SH-SY5Y (cell line): ENCODE data around the gene ULK4.

Experiments used
- GATA2 ChIP-seq: IDR thresholded peaks from 2 replicates; pipeline ENCODE4 v1.6.1; 2011; ENCODE audit warnings: mild to moderate bottlenecking, low read depth, low read length
- GATA3 ChIP-seq: IDR thresholded peaks from 2 replicates; pipeline ENCODE4 v1.6.1; 2011; ENCODE audit warnings: low read depth, mild to moderate bottlenecking, low read length, moderate library complexity

Gene ULK4

DNA sequence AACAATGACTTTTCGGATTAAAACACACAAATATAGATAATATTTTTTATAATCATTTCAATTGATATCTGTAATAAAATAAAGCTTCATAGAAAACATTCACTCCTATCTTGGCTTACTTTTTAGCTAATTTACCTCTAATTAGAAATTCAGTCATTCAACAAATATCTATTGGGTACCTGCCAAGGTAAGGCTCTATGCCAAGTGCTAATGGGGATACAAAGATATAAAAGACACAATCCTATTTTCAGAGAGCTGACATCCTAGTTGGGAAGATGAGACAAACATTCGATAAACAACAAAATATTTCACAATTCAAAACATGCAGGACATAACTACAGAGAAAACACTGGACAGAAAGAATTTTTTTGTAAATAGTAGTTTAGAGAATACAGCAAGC lies 63.3 kb downstream of the ULK4 start:
- TF ChIP-seq GATA2 (no peak), GATA3 (no peak)

DNA sequence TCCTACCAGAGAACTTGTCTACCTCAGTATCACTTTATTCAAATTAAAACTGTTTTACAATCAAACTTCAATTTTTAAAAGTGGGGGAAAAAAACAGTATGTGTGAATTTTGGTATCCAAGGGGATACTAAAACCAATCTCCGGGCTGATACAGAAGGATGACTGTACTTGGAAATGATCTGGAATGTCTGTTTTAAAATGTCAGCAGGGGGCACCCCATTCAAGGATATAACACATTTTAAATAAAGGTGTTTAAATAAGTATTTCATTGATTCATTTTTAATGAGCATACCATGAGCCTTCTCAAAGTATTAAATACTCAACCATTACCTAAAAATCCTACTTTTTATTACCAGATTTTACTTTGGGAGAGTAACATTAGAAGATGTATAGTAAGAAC lies 67.9 kb downstream of the ULK4 start:
- TF ChIP-seq GATA2 (no peak), GATA3 (no peak)

GRCh38 chr3:41888368-41889076 lies 73.4 kb downstream of the ULK4 start:
- TF ChIP-seq GATA3: no peak
- no peak for TF ChIP-seq GATA2

- no peak for TF ChIP-seq GATA2
- TF ChIP-seq GATA3: no peak
Measured at GRCh38 chr3:41882956-41883355, 78.9 kb downstream of the ULK4 start.

DNA sequence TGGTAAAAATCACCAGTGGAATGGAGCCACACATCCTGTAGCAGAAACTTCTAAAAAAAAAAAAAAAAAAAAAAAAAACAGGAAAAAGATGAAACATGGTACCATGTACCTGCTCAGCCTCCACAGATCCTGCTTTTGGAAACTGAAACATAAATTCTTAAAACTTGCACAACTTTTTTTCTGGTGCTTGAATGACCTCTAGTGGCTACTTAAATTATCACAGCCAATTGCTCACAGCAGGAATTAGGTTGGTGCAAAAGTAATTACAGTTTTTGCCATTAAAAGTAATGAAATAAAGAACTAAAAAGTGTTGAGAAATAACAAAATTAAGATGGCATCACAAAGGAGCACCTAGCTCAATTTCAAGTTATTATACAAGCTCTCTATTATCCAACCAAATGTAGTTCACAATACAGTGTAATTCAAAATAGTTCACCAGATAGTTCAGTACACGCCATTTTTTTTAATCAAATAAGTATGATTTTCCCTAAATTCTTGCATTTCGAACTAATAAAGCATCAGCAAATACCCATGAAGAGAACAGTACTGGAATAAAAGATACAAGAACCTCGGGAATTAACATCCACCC lies 80.6 kb downstream of the ULK4 start:
- no peak for TF ChIP-seq GATA3
- no peak for TF ChIP-seq GATA2

- TF ChIP-seq GATA3 (no peak), GATA2 (no peak)
Measured at GRCh38 chr3:41880387-41880786, 81.5 kb downstream of the ULK4 start.

- TF ChIP-seq GATA3: no peak
Measured at GRCh38 chr3:41874022-41874421, 87.9 kb downstream of the ULK4 start.

- TF ChIP-seq GATA2: no peak
- no peak for TF ChIP-seq GATA3
Measured at GRCh38 chr3:41872157-41872556, 89.7 kb downstream of the ULK4 start.

DNA sequence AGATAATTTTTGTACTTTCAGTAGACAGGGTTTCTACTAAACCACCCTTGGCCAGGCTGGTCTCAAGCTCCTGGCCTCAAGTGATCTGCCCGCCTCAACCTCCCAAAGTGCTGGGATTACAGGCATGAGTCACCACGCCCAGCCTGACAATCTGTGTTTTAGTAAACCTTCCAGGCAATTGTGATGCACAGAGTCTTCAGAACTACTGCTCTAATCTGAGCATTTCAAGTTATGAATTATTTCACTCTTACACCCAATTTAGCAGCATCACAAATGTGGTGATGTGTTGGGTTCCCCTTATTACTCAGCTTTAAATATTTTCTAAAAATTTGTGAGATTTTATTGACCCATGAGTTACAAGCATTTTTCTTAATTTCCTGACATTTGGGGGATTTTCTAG lies 94.4 kb downstream of the ULK4 start:
- TF ChIP-seq GATA3 (no peak), GATA2 (no peak)

GRCh38 chr3:41866298-41866697 lies 95.6 kb downstream of the ULK4 start:
- TF ChIP-seq GATA3 (no peak), GATA2 (no peak)

GRCh38 chr3:41863024-41863423 lies 98.9 kb downstream of the ULK4 start:
- no peak for TF ChIP-seq GATA3
- no peak for TF ChIP-seq GATA2

DNA sequence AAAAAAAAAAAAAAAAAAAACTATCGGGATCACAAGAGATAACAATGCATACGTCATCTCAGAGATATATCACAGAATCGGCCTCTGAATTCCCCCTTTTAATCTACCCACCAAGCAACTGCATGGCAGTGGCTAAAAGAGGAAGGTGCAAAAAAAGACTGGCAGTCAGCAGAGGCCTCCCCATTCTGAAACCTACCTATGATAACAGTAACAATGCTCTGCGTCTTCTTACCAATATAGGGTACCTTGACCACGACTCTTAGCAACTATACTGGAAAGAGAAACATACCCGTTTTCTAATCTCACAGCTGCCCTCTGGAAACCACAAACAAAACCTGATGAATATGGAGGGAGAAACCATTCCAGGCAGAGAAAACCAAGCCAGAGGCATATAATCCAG lies 106.9 kb downstream of the ULK4 start:
- TF ChIP-seq GATA2 (no peak), GATA3 (no peak)

- TF ChIP-seq GATA2 (no peak), GATA3 (no peak)
Measured at GRCh38 chr3:41853540-41854196, 108.2 kb downstream of the ULK4 start.

DNA sequence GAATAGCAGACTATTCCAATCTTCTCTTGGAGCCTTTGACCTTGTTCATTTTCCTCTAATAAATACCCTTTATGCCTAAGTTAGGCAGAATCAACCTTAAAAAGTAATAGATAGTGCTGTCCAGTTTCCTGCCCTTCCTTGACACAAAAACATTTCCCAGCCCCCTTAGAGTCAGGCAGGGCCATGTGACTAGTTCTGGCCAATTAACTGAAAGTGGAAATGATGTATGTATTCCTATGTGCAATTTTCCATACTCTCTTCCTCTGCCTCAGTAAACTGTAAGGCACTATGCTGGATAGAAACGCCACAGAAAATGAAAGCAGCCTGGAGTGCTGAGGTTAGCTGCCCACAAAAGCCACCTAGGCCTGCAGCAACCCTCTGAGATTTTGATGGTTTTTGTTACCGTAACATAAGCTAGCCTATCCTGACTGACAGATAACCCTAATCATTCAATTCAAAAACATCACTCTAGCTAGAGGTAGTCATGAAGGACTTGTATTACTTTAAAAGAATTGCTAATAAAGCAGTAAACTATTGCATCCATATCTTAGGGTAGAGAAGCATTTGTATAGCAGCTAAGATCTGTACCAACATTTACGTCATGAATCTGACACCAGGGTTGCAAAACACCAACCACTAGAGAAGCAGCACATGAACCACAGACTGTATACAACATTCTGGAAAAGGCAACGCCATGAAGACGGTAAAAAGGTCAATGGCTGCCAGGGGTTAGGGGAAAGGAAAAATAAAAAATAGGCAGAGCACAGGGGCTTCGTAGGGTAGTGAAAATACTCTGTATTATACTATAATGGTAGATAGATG lies 112.9 kb downstream of the ULK4 start:
- no peak for TF ChIP-seq GATA2
- TF ChIP-seq GATA3: no peak
